GM21619 (cell line): Measurements from ENCODE around the gene SRGAP2B.
"Not testable (repeated sequence)": the region's sequence is repeated elsewhere in the genome, so short reads cannot be mapped to it uniquely, and the experiment has no call there.

Experiments
- ATAC-seq: cut with Tn5 transposase; IDR thresholded peaks from one replicate; pipeline ENCODE4 v1.9.1; 2021; ENCODE audit not compliant: unreplicated experiment

Gene SRGAP2B

DNA sequence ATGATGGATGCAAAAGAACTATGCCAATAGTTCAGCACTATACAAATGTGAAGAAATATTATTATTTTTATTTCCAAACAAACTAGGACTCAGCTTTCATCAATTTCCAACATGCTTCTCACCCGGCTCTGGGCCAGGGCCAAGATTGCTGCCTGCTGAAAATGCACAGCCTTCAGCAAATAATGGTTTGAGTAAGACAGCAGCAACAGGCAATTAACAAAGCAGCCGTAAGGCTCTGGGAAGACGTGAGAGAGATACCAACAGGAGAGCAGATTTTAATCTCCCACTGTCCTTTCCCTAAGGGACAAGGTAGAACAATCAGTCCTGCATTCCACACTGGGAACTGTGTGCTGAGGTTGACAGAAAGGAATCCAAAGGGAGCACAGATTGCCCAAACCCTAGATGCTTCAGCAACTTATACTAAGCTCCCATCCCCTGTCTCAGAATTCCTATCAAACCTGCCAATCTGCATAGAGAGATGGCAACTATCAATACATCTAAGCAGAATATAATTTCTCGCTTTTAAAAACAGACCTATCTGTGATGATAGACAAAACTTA is 134.1 kb downstream of the SRGAP2B start:
- ATAC-seq = not testable (repeated sequence)

DNA sequence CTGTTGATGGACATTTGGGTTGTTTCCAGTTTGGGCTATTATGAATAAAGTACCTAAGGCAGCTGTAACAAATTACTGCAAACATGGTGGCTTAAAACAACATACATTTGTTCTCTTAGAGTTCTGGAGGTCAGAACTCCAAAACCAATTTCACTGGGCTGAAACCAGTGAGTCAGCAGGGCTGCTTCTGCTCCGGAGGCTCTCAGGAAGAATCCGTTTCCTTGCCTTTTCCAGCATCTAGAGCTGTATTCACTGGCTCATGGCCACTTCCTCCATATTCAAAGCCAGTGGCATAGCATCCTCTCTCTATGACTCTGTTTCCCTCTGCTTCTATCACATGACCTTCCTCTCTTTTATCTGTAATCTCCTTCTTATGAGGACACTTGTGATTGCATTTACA is 146.7 kb downstream of the SRGAP2B start:
- ATAC-seq = not testable (repeated sequence)

DNA sequence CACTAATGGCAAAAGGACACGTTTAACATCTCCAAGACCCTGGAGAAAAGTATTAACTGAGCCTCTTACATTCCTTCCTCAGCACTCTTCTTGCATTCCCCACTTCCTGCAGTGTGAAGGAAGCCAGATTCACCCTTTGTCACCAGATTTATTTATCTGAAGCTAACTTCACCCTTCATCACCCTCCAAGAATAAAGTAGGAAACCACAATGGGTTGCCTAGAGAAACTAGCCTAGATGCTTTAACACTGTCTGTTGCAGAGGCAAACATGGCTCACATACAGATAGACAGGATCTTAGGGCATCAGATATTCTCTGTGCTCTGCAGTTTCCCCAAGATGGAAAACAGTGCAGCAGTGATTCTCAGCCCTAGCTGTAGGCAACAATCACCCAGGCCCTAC is 147.6 kb downstream of the SRGAP2B start:
- not testable (repeated sequence) for ATAC-seq

DNA sequence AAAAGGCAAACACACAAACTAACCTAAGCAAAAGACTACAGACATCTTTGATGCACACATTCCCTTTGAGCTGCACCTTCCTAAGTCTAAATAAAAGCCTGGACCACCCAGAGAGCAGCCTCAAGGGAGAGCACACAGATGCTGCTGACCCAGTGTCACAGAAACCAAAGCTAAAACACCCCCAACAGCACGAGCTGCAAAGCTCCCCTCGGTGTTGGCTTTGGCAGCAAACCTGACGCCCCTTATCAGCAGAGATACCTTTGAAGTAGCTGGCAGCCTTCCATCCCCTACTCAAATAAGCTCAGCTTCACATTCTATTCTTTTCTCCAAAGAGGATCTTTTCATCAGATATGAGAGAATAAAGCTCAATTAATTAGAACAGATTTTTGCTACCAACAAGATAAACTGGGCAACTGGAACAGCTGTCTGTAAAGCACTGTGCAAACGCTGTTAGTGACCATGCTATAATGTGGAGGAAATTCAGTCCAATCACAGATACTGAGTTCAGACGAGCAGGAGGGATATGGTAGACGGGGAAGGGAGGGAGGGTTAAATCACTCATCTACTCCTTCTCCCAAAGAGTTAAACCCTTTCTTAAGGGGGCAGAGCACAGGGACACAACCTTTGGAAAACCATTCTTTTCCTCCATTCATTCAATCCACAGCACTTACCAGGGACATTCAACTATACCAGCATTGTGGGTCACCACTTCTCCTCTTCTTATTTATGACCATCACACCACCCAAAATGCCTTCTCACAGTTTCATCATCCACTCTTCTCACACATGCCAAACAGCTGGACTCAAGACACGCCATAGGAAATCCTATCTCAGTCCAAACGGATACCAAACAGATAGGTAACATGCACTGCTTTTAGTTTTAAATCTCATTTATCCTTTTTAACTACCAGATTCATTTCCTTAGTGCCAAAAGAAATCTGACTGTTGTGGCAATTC is 148.3 kb downstream of the SRGAP2B start:
- not testable (repeated sequence) for ATAC-seq

DNA sequence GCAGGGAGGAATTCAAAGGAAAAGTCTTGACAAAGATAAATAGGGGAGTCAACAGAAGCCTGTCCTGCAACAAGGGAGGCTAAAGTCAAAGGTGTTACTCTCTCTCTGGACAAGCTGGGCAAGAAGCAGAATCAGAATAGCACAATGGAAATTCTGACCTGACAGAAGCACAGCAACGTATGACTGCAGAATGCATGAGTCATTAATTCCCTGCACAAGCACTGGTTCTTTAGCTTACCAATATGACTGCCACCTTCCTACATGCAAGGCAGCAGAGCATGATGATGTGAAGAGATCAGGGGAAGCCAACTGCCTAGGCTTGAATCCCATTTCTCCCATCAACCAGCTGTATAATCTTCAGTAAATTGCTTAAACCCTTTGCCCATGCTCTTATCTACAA is 153.4 kb downstream of the SRGAP2B start:
- ATAC-seq = peak; percentile 58

DNA sequence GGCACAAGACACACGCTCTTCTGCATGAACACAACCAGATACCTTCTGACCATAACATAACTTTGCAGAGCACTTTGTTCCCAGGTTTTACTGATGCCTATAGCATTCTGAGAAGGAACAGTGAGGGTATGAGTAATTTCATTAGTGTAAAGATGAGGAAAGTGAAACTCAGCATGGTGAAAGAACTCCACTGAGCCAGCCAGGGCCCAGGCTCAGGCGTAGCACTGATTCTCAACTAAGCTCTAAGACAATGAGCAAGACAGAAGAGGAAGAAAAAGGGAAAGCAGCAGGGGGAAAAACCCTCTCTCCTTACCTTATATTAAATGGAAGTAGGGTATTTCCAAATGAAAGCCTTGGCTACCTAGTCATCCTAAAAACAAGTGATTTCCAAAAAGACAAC is 155.1 kb downstream of the SRGAP2B start:
- peak; percentile 53 for ATAC-seq

DNA sequence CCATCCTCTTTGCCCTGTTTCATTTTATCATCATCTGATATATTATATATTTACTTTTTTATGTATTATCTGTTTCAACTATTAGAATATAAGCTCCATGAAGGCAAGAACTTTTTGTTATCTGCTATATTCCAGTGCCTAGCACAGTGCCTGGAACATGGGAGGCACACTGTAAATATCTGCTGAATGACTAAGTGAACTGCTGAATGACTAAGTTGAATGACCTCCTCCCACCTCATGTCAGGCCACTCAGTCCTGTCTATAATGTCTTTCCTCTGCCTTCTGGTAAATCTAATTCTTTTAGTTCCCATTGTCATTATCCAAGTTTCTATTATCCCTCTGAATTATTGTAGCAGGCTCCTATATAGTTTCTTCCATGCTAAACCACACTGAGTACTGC is 156.5 kb downstream of the SRGAP2B start:
- not testable (repeated sequence) for ATAC-seq

DNA sequence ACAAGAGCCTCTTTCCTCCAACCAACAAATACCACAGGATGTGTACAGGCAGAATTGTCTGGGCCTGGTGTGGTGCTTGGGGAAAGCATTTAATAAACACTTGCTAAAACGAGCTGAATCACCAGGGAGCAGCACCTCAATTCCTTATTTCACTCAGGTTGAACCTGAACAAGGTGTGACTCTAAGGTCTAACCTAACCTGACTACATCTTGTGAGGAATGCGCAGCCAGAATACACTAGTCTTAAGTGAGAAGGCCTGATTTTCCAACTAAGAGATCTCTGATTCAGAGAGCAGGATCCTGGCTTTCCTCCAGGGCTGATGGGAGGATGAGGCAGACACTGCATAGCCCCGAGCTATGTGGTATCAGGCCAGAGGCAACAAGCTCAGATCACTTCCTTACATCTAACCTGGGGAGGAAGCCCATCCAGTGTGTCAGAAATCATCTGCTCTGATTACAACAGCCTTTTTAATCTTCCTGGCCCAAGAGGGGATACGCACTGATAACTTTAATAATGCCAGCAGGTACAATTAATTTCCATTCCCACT is 158.9 kb downstream of the SRGAP2B start:
- ATAC-seq = not testable (repeated sequence)

DNA sequence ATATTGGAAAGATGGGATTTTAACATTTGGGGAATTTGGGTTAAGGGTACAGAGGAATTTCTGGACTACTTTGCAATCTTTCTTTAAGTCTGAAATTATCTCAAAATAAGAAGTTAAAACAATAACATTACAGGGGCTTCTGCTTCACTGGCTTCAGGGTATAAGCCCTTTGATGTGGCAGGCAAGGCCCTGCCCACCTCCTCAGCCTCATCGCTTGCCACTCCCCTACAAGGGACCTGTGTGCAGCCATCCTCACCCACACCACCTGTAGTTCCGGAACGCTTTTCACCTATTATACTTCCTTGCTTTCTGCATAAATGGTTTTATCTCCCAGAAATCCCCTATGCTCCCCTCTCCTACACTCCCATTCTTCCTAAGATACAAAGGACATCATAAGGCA is 159.8 kb downstream of the SRGAP2B start:
- ATAC-seq = not testable (repeated sequence)

DNA sequence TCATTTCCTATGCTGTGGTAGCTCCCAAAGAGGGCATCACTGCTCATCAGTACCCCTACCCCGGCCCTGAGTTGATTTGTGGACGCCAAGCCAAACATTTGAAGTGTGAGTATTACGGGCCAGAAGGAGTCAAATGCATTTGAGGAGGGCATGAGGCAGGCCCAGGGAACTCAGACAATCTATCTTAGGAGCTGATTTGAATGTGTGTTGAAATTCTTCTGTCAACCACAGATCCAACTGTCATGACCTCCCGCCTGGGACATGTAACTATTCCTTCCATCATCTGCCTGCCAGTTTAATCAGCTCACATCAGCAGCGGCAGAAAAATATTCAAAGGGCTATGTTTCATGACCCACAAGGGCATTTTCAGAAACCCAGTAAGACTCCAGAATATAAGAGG is 162.1 kb downstream of the SRGAP2B start:
- ATAC-seq = not testable (repeated sequence)

DNA sequence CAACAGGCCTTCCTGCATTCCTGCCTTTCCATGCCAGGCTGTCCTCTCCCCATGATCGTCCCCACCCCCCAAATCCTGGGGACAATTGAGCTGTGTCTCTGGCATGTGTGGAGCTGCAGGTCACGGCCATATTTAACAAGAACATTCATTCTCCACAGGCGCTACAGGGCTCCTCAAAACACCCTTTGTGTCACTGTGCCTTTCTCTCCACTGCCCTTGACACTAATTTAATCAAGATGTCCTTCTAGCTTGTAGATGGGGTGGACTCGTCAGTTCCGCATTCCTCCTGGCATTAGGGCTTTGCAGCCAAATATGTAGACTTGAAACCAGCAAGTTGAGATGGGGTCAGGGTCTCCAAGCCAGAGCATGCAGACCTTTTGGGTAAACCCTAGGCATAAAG is 163.0 kb downstream of the SRGAP2B start:
- ATAC-seq = not testable (repeated sequence)

DNA sequence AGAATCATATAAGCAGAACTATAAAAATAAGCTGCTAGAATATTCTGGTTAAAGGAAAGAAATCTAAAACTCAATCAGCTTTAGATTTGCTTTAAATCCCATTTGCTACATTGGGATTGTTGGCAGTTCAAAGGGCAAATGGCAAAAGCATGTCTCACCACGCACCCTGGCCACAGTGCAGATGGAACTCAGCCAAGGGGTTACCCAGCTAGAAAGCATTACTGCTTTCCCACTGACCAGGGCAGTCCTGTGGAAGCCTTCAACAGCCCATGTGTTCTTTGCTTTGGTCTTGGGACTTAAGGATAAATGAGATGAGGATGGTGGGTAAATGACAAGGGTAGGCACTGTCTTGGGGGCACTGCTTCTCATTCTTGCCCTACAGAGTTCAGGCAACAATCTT is 163.6 kb downstream of the SRGAP2B start:
- not testable (repeated sequence) for ATAC-seq

DNA sequence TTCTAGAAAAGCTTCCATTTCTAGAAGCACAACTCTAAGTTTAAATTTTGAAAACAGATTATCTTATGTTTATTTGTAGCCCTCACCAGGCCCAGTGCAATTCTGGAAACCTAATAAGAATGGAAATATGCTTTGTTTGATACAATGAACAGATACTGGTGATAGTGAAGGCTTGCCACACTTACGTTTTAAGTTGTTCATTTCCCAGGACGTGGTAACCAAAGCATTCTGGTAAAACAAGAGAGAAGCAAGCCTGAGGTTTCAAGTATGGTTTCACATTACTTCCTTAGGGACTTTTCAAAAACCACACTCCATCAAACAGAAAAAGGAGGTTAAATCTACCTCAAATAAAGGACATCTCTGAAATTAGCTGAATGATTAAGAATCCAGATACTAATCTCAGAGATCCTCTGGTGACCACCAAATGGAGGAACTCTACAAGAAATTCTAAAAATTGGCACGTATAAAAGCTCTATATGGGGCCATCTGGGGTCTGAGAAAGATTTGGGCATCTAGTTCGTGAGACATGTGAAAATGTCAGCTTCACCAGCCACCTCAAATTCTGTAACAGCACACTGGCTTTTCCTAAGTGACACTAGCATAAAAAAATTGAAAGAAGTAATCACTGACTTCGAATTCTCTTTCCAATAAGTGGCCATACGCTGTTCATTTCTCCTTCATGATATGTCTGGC is 164.9 kb downstream of the SRGAP2B start:
- ATAC-seq = not testable (repeated sequence)

DNA sequence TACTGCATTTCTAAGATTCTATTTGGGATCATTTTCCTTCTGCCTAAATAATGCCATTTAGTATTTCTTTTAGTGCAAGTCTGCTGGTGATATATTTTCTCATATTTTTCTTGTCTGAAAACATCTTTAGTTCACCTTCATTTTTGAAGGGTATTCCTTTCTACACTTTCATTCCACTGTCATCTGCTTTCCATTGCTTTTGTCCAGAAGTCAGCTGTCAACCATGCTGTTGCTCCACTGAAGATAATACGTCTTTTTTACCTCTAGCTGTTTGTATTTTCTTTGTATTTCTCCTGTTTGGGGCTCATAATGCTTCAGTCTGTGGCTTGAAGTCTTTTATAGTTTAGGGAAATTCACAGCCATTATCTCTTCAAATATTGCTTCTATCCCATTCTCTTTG is 167.8 kb downstream of the SRGAP2B start:
- ATAC-seq = not testable (repeated sequence)

DNA sequence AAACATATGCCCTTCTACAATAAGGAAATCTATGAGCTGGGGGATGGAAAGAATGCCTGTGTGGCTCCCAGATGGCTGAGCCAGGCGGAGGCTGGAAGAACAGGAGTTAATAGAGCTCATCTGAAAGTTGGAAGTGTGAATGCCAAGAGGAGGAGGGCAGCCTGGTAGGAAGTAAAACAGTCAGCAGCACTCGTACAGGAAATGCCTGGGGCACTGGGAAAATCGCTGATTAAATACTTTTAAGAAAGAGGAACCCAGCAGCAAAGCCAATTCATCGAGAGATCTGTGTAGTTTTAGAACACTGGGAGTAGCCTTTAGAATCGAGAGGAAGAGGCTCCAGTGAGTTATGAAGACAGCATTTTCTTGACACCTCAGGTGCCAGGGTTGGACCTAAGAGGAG is 171.5 kb downstream of the SRGAP2B start:
- ATAC-seq = not testable (repeated sequence)

DNA sequence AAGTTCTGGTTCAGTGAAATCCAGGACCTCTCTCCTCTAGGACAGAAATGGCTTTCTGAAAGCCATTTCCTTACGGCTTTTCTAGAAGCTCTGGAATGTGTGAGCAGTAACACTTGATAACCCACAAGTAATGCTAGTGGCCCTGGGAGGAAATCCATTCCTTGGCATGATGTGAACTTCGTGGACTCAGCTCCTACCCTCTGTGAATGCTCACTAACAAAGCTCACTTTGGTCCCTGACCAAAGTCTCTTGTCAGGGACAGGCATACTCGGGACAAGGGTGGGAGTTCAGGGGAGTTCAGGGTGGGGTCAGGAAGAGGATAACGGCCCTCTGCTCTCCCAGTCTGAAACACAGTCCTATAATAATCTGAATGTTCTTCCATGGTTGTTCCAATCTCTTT is 172.3 kb downstream of the SRGAP2B start:
- ATAC-seq = not testable (repeated sequence)

DNA sequence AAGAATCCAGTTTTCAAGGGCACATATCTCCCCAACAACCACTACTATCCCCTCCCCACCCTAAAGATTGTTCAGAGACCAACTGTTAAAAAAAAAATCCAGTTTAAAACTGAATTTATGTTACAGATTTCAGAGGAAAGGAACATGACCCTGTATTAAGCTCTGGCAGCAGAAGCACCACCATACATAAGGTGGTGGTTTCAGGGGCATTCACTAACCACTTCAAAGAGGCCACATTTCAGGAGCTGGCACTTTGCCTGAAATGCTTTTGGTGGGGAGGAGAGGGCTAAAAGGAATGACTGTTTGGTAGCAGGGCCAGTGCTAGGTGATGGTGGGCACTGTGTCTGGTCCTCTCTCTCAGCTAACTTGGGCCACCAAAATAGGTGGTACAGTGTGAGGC is 176.0 kb downstream of the SRGAP2B start:
- ATAC-seq = not testable (repeated sequence)

DNA sequence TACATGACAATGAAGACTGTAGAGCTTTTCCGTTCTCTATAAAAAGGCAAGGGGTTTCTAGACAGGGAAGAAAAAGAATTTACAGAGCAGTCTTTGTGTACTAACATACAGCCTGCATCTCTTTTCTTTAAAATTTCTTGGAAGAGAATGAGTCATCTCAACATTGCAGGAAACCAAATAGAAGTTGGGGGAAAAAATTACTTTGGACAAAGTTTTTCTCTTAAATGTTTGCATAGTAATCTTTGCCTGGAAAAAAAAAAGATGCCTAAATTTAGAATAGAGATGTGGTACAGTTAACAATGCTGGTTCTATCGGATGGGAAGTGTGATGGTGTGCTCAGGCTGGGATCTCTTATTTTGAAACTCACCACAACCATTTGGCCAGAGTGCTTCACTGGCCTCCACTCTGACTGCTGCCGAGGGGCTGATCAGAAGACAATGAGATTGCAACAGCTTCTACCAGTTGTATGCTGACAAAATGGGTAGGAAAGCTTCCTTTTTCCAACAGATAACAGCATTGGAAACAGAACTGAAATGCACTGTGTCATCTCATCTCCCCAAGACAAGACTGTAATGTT is 177.0 kb downstream of the SRGAP2B start:
- ATAC-seq = not testable (repeated sequence)

DNA sequence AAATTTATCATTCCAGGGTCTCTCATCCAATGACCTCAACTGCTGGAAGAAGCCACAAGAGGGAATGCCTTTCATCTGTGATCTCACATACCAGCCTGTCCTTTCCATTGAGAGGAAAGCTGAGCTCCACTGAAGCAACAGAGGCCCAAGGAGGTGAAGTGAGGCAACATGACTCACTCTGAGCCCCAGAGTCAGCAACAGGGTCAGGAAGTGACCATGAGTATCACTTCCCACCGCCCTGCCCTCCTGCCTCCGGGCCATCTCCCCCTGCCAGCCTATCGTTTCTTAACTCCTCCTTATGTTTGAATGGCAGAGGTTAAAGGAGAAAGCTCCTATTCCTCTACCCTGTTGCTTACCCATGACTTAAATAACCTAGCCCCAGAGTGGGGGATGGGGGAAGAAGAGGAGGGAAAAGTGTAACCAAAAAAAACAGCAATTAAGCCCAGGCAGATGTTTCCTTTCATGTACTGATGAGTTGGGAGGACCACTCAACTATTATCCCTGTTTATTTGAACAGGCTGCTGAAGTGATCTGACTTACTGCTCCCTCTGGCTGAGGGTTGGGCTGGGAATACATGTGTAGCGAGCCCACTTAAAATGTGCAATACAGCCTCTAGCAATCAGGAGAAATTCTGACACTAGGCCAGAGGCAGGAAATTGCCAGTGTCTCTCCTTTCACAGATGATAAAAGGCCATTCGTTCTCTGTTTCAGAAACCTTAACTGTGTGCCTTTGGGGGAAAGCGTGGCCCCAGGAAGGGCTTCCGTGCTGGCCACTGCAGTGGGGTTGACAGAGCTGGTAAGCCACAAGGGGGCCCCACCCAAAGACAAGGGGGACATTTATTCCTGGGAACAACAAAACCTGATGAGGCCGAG is 177.7 kb downstream of the SRGAP2B start:
- ATAC-seq = not testable (repeated sequence)
